ENCODE results near the gene PHACTR2.
A peak's percentile ranks its signal among the peaks of the same experiment; 100 is the strongest.
"Not testable (repeated sequence)": the region's sequence is repeated elsewhere in the genome, so short reads cannot be mapped to it uniquely, and the experiment has no call there.

Gene PHACTR2

DNA sequence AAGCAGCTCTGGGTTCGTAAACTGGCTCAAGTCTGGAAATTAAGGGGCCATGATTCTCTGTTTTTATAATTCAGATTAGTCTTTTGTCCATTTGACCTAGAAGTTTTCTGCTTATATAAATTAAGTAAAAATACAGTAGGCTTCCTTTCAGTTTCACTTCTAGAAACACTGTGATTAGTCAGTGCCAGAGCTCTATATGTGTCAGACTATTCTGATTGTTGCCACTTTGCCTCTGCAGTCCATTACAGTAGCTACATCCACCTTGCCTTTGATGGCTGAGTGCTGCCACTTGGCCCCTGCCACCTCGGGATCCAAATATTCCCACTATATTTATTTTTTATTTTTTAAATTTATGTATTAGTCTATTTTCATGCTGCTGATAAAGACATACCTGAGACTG, 194.4 kb downstream of the PHACTR2 start:
- no peaks in the 10 kb centered on the region for H3K4me1 ChIP-seq (ENCODE audit: insufficient read depth, low read length)
- no peak overlapping the region for H3K27ac ChIP-seq (ENCODE audit: low read length)
- H3K4me3 ChIP-seq (ENCODE audit: low read depth in 1 of 2, low read length in 2 of 2) = no peak overlapping the region
- no peak overlapping the region for H3K4me2 ChIP-seq (ENCODE audit: insufficient read depth, low read length)
- H3K9ac ChIP-seq (ENCODE audit: low read depth, low read length) = no peak overlapping the region
- H3K79me2 ChIP-seq (ENCODE audit: insufficient read depth, low read length) = no peaks in the 10 kb centered on the region
- no peak for DNase-seq
- TF ChIP-seq EZH2 (IDR thresholded peaks at IDR 0.05; ENCODE audit: borderline replicate concordance, low read depth, low read length, severe bottlenecking) (no peak), CTCF (IDR thresholded peaks at IDR 0.05; ENCODE audit: borderline replicate concordance, extremely low read depth, low read length, poor library complexity, severe bottlenecking) (no peak)
- no peaks in the 10 kb centered on the region for H3K9me3 ChIP-seq (ENCODE audit: insufficient read depth, low read length, severe bottlenecking)
- no peaks in the 10 kb centered on the region for H4K20me1 ChIP-seq (ENCODE audit: insufficient read depth, low read length)
- no peaks in the 10 kb centered on the region for H3K27me3 ChIP-seq (ENCODE audit: insufficient read depth, low read length, poor library complexity)
- no peak overlapping the region for H2AFZ ChIP-seq (ENCODE audit: low read depth, low read length)
- no peaks in the 10 kb centered on the region for H3K36me3 ChIP-seq (ENCODE audit: insufficient read depth, low read length)
- peak; percentile 72 for ATAC-seq (ENCODE audit: insufficient read depth, low read depth)

GRCh38 chr6:143873600-143873999, 195.8 kb downstream of the PHACTR2 start:
- not testable (repeated sequence) for H2AFZ ChIP-seq (ENCODE audit: low read depth, low read length); H3K27ac ChIP-seq (ENCODE audit: low read length); DNase-seq; H4K20me1 ChIP-seq (ENCODE audit: insufficient read depth, low read length); ATAC-seq (ENCODE audit: insufficient read depth, low read depth); H3K27me3 ChIP-seq (ENCODE audit: insufficient read depth, low read length, poor library complexity); H3K9me3 ChIP-seq (ENCODE audit: insufficient read depth, low read length, severe bottlenecking); H3K4me2 ChIP-seq (ENCODE audit: insufficient read depth, low read length); H3K4me3 ChIP-seq (ENCODE audit: low read depth in 1 of 2, low read length in 2 of 2); H3K79me2 ChIP-seq (ENCODE audit: insufficient read depth, low read length); H3K4me1 ChIP-seq (ENCODE audit: insufficient read depth, low read length); H3K9ac ChIP-seq (ENCODE audit: low read depth, low read length); H3K36me3 ChIP-seq (ENCODE audit: insufficient read depth, low read length)

DNA sequence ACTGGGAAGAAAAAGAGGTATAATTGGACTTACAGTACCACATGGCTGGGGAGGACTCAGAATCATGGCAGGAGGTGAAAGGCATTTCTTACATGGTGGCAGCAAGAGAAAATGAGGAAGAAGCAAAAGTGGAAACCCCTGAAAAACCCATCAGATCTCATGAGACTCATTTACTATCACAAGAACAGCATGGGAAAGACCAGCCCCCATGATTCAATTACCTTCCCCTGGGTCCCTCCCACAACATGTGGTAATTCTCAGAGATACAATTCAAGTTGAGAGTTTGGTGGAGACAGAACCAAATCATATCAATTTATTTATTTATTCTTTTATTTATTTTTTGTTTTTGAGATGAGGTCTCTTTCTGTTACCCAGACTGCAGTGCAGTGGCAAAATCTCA, 196.7 kb downstream of the PHACTR2 start:
- not testable (repeated sequence) for H3K27ac ChIP-seq (ENCODE audit: low read length); H3K4me3 ChIP-seq (ENCODE audit: low read depth in 1 of 2, low read length in 2 of 2); H3K4me2 ChIP-seq (ENCODE audit: insufficient read depth, low read length); H3K27me3 ChIP-seq (ENCODE audit: insufficient read depth, low read length, poor library complexity); DNase-seq; ATAC-seq (ENCODE audit: insufficient read depth, low read depth); H3K9ac ChIP-seq (ENCODE audit: low read depth, low read length); H3K9me3 ChIP-seq (ENCODE audit: insufficient read depth, low read length, severe bottlenecking); H3K4me1 ChIP-seq (ENCODE audit: insufficient read depth, low read length); H2AFZ ChIP-seq (ENCODE audit: low read depth, low read length); H4K20me1 ChIP-seq (ENCODE audit: insufficient read depth, low read length); H3K36me3 ChIP-seq (ENCODE audit: insufficient read depth, low read length); H3K79me2 ChIP-seq (ENCODE audit: insufficient read depth, low read length)

- Histone ChIP-seq H3K4me3 (ENCODE audit: low read depth in 1 of 2, low read length in 2 of 2) (no peak overlapping the region), H3K27me3 (ENCODE audit: insufficient read depth, low read length, poor library complexity) (no peaks in the 10 kb centered on the region), H3K36me3 (ENCODE audit: insufficient read depth, low read length) (no peaks in the 10 kb centered on the region), H2AFZ (ENCODE audit: low read depth, low read length) (no peak overlapping the region), H3K27ac (ENCODE audit: low read length) (no peak overlapping the region), H3K79me2 (ENCODE audit: insufficient read depth, low read length) (no peaks in the 10 kb centered on the region), H3K4me2 (ENCODE audit: insufficient read depth, low read length) (no peak overlapping the region), H3K9me3 (ENCODE audit: insufficient read depth, low read length, severe bottlenecking) (no peaks in the 10 kb centered on the region), H3K9ac (ENCODE audit: low read depth, low read length) (no peak overlapping the region), H4K20me1 (ENCODE audit: insufficient read depth, low read length) (no peaks in the 10 kb centered on the region), H3K4me1 (ENCODE audit: insufficient read depth, low read length) (no peaks in the 10 kb centered on the region)
- no peak for ATAC-seq (ENCODE audit: insufficient read depth, low read depth)
- no peak for TF ChIP-seq EZH2 (IDR thresholded peaks at IDR 0.05; ENCODE audit: borderline replicate concordance, low read depth, low read length, severe bottlenecking)
- TF ChIP-seq CTCF (IDR thresholded peaks at IDR 0.05; ENCODE audit: borderline replicate concordance, extremely low read depth, low read length, poor library complexity, severe bottlenecking) = no peak
- no peak for DNase-seq
Measured at GRCh38 chr6:143877584-143878271, 200.0 kb downstream of the PHACTR2 start.
